ENCODE measurements around the gene CNTFR. TPM values are rescaled to one million over a fixed set of nuclear protein-coding genes. Genes with fewer than 3 reads are reported as not detected.

The CNTFR gene
- total RNA-seq, 1 donor from 2014 or later: 1.1 TPM

DNA sequence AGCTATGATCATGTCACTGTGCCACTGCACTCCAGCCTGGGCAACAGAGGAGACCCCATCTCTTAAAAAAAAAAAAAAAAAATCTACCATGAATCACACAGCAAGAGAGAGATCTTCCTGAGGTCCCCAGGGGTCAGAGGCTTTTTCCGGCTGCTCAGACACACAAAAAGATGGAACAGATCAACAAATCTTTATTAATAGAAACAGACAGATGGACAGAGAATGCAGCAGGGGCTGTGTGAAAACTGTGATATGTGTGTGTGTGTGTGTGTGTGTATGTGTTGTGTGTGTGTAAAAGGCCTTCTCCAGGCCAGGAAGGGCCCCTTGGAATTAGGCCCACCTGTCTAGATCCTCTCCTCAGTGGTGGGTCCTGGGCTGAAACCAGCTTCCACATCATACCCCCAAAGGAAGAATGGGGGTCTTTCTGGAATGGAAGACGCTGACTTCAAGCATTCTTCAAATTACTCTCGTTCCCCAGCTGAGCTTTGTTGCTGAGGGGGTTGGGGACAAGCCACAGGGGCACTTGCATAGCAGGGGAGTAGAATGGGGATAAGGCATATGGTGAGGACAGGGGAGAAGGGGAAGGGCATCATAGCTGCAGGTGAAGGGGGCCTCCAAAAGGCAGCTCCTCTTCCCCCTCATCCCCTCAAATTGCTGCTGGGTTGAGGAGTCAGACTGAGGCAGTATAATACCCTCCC lies 45.2 kb upstream of the CNTFR start:
- TF ChIP-seq, protein P1, sequence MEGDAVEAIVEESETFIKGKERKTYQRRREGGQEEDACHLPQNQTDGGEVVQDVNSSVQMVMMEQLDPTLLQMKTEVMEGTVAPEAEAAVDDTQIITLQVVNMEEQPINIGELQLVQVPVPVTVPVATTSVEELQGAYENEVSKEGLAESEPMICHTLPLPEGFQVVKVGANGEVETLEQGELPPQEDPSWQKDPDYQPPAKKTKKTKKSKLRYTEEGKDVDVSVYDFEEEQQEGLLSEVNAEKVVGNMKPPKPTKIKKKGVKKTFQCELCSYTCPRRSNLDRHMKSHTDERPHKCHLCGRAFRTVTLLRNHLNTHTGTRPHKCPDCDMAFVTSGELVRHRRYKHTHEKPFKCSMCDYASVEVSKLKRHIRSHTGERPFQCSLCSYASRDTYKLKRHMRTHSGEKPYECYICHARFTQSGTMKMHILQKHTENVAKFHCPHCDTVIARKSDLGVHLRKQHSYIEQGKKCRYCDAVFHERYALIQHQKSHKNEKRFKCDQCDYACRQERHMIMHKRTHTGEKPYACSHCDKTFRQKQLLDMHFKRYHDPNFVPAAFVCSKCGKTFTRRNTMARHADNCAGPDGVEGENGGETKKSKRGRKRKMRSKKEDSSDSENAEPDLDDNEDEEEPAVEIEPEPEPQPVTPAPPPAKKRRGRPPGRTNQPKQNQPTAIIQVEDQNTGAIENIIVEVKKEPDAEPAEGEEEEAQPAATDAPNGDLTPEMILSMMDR (IDR thresholded peaks at IDR 0.05; ENCODE audit: insufficient read depth, low read length, poor library complexity, severe bottlenecking): no peak
- no peak for DNase-seq (ENCODE audit: low read depth)
- Histone ChIP-seq H3K36me3 (ENCODE audit: control insufficient read depth, insufficient read depth, low read length) (no peaks in the 10 kb centered on the region), H3K4me3 (ENCODE audit: low read depth, low read length) (no peak overlapping the region), H3K27me3 (ENCODE audit: control insufficient read depth, insufficient read depth, low read length) (peaks cover 13% of the 10 kb centered on the region)

DNA sequence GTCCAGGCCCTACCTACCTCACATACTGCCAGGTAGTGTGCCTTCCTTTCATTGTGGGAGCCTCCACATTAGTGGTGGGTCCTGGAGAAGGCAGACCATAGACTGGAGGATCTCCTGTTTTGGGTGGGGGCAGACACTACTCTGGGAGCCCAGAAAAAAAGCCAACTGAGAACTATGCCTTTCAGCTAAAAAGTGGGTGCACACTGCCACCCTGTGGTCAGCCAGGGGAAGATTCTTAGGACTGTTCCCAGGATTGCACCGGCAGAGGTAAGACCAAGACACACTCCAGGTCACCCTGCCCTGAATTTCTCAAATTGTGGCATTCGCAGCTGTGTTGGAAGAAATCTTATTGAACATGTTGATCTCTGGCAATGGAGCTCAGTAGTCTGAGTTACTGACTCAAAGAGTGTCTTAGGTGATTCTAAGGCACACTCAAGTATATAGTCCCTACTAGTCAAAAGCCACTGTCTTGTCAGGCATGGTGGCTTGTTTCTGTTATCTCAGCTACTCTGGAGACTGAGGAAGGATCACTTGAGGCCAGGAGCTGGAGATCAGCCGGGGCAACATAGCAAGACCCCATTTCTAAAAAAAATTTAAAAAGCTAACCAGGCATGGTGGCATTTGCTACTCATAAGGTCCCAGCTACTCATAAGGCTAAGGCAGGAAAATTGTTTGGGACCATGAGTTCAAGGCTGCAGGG lies 44.5 kb upstream of the CNTFR start:
- TF ChIP-seq, protein P1 (IDR thresholded peaks at IDR 0.05; ENCODE audit: insufficient read depth, low read length, poor library complexity, severe bottlenecking): peak; percentile 84
- no peak for DNase-seq (ENCODE audit: low read depth)
- Histone ChIP-seq H3K4me3 (ENCODE audit: low read depth, low read length) (no peak overlapping the region), H3K27me3 (ENCODE audit: control insufficient read depth, insufficient read depth, low read length) (peaks cover 18% of the 10 kb centered on the region), H3K36me3 (ENCODE audit: control insufficient read depth, insufficient read depth, low read length) (no peaks in the 10 kb centered on the region)

DNA sequence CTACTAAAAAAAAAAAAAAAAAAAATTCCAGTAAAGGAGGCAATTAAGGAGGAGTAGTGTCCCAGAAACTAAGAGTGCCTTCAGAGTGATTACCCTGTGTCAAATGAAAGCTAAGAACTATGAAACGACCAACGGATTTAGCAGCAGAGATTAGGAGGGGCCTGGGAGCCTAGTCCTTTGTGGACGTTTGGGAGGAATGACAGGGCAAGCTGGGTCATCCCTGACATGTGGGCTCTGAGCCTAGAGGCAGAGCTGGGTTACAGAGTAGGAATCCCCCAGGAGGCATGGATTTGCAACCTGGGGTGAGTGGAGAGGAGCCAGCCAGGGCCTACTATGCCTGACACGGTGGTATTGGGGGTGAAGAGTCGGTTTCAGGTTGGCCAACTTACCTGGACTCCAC lies 43.6 kb upstream of the CNTFR start:
- no peaks in the 10 kb centered on the region for H3K36me3 ChIP-seq (ENCODE audit: control insufficient read depth, insufficient read depth, low read length)
- TF ChIP-seq, protein P1 (IDR thresholded peaks at IDR 0.05; ENCODE audit: insufficient read depth, low read length, poor library complexity, severe bottlenecking): no peak

DNA sequence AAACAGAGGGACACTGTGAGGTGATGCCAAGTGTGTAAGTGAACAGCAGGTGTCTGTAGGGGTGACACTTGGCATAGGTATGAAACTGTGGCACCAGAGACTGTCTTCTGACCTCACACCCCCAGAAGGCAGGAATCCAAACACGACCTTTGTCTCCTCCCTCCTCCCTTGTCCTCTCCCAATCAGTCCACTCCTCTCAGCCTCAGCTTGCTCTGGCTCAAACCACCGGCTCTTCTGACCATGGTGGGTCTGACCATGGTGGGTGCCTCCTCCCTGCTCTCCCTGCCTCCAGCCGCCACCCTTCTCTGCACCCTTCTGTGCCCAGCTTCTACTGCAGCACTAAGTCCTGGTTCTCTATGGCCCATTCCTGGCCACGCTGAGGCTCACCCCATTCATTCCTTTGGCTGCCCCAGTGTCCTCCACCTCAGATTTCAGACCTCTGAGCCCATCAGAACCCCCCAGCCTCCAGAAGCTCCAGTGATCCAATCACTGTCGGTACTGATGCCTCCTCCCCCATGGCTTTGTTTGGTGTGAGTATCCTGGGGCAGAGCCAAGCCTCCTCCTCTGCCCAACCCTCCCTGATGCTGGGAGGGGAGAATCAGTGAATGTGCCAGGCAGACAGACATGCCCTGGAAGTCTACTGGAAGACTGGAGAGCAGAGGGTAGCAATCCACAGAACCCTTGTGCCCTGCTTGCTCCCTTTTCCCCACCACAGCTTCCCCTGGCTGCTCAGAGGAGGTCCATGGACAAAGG lies 41.1 kb upstream of the CNTFR start:
- H3K4me3 ChIP-seq (ENCODE audit: low read depth, low read length): no peak overlapping the region
- TF ChIP-seq, protein P1 (IDR thresholded peaks at IDR 0.05; ENCODE audit: insufficient read depth, low read length, poor library complexity, severe bottlenecking): no peak
- peaks cover 47% of the 10 kb centered on the region for H3K27me3 ChIP-seq (ENCODE audit: control insufficient read depth, insufficient read depth, low read length)
- no peak for DNase-seq (ENCODE audit: low read depth)
- H3K36me3 ChIP-seq (ENCODE audit: control insufficient read depth, insufficient read depth, low read length): no peaks in the 10 kb centered on the region

More for the DNA sequence above, 43.6 kb upstream of the CNTFR start:
- Histone ChIP-seq H3K27me3 (ENCODE audit: control insufficient read depth, insufficient read depth, low read length) (peaks cover 25% of the 10 kb centered on the region), H3K4me3 (ENCODE audit: low read depth, low read length) (no peak overlapping the region)
- DNase-seq (ENCODE audit: low read depth): no peak

DNA sequence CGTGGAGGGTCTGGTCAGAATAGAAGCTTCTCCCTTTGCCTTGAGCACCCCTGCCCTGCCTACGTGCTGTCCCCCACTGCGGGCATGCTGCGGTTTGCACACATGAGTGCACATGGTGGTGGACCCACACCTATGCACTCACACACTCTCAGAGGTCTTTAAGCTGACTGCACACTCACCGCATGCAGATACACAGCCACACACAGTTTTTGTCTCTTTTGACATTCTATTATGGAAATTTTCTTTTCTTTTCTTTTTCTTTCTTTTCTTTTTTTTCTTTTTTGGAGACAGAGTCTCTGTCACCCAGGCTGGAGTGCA lies 39.9 kb upstream of the CNTFR start:
- TF ChIP-seq, protein P1 (IDR thresholded peaks at IDR 0.05; ENCODE audit: insufficient read depth, low read length, poor library complexity, severe bottlenecking): no peak
- no peak for DNase-seq (ENCODE audit: low read depth)
- Histone ChIP-seq H3K4me3 (ENCODE audit: low read depth, low read length) (no peak overlapping the region), H3K36me3 (ENCODE audit: control insufficient read depth, insufficient read depth, low read length) (no peaks in the 10 kb centered on the region), H3K27me3 (ENCODE audit: control insufficient read depth, insufficient read depth, low read length) (peaks cover 58% of the 10 kb centered on the region)
